Measurements from ENCODE around the gene TTC3. TPM values are rescaled to one million over a fixed set of nuclear protein-coding genes. Genes with fewer than 3 reads are reported as not detected.

TTC3 gene
- total RNA-seq: 196 and 244 TPM in 2 replicates
- 139 and 146 TPM in 2 replicates for polyA plus RNA-seq

GRCh38 chr21:37072988-37073416 lies at the start of gene TTC3, which contains the start of gene PIGP:
TSS of gene TTC3 (plus strand) at chr21:37073254. CDS start at chr21:37087258, 14,004 bp downstream.
TSS of gene PIGP (minus strand) at chr21:37073071. CDS start at chr21:37072515, 556 bp downstream.
- H3K9me3 ChIP-seq (ENCODE audit: low read depth): no peaks in the 10 kb centered on the region
- WGBS (ENCODE audit: low lambda C conversion rate, missing lambda C conversion rate): 0% methylated on average over 31 of the region's 61 CpGs
- H3K4me3 ChIP-seq: peak within 1 kb of the TSS; percentile 77
- peaks cover 38% of the 10 kb centered on the region for H4K20me1 ChIP-seq (ENCODE audit: insufficient read depth, poor library complexity, severe bottlenecking)
- no peaks in the 10 kb centered on the region for H3K9me2 ChIP-seq (replicated peaks; ENCODE audit: insufficient read depth)
- peaks cover 17% of the 10 kb centered on the region for H3K4me1 ChIP-seq (ENCODE audit: insufficient read depth)
- peak; percentile 98 for DNase-seq (ENCODE audit: low spot score)
- H3K4me2 ChIP-seq: peak within 1 kb of the TSS; percentile 94
- H2AFZ ChIP-seq: peak within 1 kb of the TSS; percentile 94
- peaks cover 64% of the 10 kb centered on the region for H3K79me2 ChIP-seq
- H3K27me3 ChIP-seq: no peaks in the 10 kb centered on the region
- TF ChIP-seq CTCF (IDR thresholded peaks at IDR 0.05; ENCODE audit: poor library complexity) (no peak), EZH2 (IDR thresholded peaks at IDR 0.05; ENCODE audit: borderline replicate concordance) (no peak), EZH2phosphoT487 (IDR thresholded peaks at IDR 0.05; ENCODE audit: low read depth, severe bottlenecking, unreplicated experiment) (no peak)
- H3K27ac ChIP-seq: peak within 1 kb of the TSS; percentile 100
- H3K36me3 ChIP-seq (replicated peaks; ENCODE audit: insufficient read depth, low read depth): no peaks in the 10 kb centered on the region

GRCh38 chr21:37026499-37026898 lies 46.6 kb upstream of the TTC3 start:
- Histone ChIP-seq H3K9me3 (ENCODE audit: low read depth) (no peaks in the 10 kb centered on the region), H3K79me2 (no peaks in the 10 kb centered on the region), H2AFZ (no peak overlapping the region), H3K9me2 (replicated peaks; ENCODE audit: insufficient read depth) (no peaks in the 10 kb centered on the region), H3K4me3 (no peak overlapping the region), H4K20me1 (ENCODE audit: insufficient read depth, poor library complexity, severe bottlenecking) (no peaks in the 10 kb centered on the region), H3K4me2 (no peak overlapping the region), H3K36me3 (replicated peaks; ENCODE audit: insufficient read depth, low read depth) (no peaks in the 10 kb centered on the region), H3K27me3 (no peaks in the 10 kb centered on the region), H3K27ac (no peak overlapping the region), H3K4me1 (ENCODE audit: insufficient read depth) (no peaks in the 10 kb centered on the region)
- no peak for DNase-seq (ENCODE audit: low spot score)
- WGBS (ENCODE audit: low lambda C conversion rate, missing lambda C conversion rate): 47% methylated on average over 4 of the region's 4 CpGs
- TF ChIP-seq EZH2phosphoT487 (IDR thresholded peaks at IDR 0.05; ENCODE audit: low read depth, severe bottlenecking, unreplicated experiment): no peak
- TF ChIP-seq EZH2 (IDR thresholded peaks at IDR 0.05; ENCODE audit: borderline replicate concordance): no peak
- no peak for TF ChIP-seq CTCF (IDR thresholded peaks at IDR 0.05; ENCODE audit: poor library complexity)

GRCh38 chr21:37028570-37028969 lies 44.5 kb upstream of the TTC3 start:
- H4K20me1 ChIP-seq (ENCODE audit: insufficient read depth, poor library complexity, severe bottlenecking): no peaks in the 10 kb centered on the region
- no peaks in the 10 kb centered on the region for H3K27me3 ChIP-seq
- no peaks in the 10 kb centered on the region for H3K4me1 ChIP-seq (ENCODE audit: insufficient read depth)
- H3K9me3 ChIP-seq (ENCODE audit: low read depth): no peaks in the 10 kb centered on the region
- no peak overlapping the region for H3K4me3 ChIP-seq
- no peaks in the 10 kb centered on the region for H3K36me3 ChIP-seq (replicated peaks; ENCODE audit: insufficient read depth, low read depth)
- no peak for TF ChIP-seq EZH2phosphoT487 (IDR thresholded peaks at IDR 0.05; ENCODE audit: low read depth, severe bottlenecking, unreplicated experiment)
- TF ChIP-seq CTCF (IDR thresholded peaks at IDR 0.05; ENCODE audit: poor library complexity): no peak
- TF ChIP-seq EZH2 (IDR thresholded peaks at IDR 0.05; ENCODE audit: borderline replicate concordance): no peak
- WGBS (ENCODE audit: low lambda C conversion rate, missing lambda C conversion rate): 93% methylated on average over 4 of the region's 4 CpGs
- no peak overlapping the region for H2AFZ ChIP-seq
- H3K79me2 ChIP-seq: no peaks in the 10 kb centered on the region
- no peaks in the 10 kb centered on the region for H3K9me2 ChIP-seq (replicated peaks; ENCODE audit: insufficient read depth)
- DNase-seq (ENCODE audit: low spot score): no peak
- H3K4me2 ChIP-seq: no peak overlapping the region
- H3K27ac ChIP-seq: no peak overlapping the region
